Fibroblast of pulmonary artery (primary cell): Measurements from ENCODE around the gene BLM.
A peak's percentile ranks its signal among the peaks of the same experiment; 100 is the strongest.
"Not testable (repeated sequence)": the region's sequence is repeated elsewhere in the genome, so short reads cannot be mapped to it uniquely, and the experiment has no call there.

Source experiments
- DNase-seq: peaks from one replicate; pipeline ENCODE4 v3.0.0-alpha.2; 2010; ENCODE audit warnings: low read depth
- H3K4me3 ChIP-seq: replicated peaks from 2 replicates; pipeline ENCODE4 v1.5.1; 2011; ENCODE audit warnings: low read depth, mild to moderate bottlenecking, control low read depth, low read length, moderate library complexity
- CTCF ChIP-seq: IDR thresholded peaks from 2 replicates; pipeline ENCODE4 v1.5.1; 2011; ENCODE audit warnings: mild to moderate bottlenecking, control low read depth, low read length, inconsistent platforms; ENCODE audit errors: missing control alignments

BLM gene

GRCh38 chr15:90840157-90840855, 123.2 kb downstream of the BLM start:
- TF ChIP-seq CTCF: no peak
- H3K4me3 ChIP-seq: no peak overlapping the region
- no peak for DNase-seq

GRCh38 chr15:90840954-90841353, 123.8 kb downstream of the BLM start:
- TF ChIP-seq CTCF: no peak
- H3K4me3 ChIP-seq: no peak overlapping the region
- DNase-seq: peak; percentile 34

GRCh38 chr15:90844696-90845095, 127.5 kb downstream of the BLM start:
- DNase-seq: no peak
- no peak for TF ChIP-seq CTCF
- no peak overlapping the region for H3K4me3 ChIP-seq

- H3K4me3 ChIP-seq: no peak overlapping the region
- peak; percentile 72 for DNase-seq
- no peak for TF ChIP-seq CTCF
These were observed 128.2 kb downstream of the BLM start for GRCh38 chr15:90845201-90845949.

- not testable (repeated sequence) for H3K4me3 ChIP-seq, DNase-seq
These were observed 132.3 kb downstream of the BLM start for GRCh38 chr15:90849424-90849823.

GRCh38 chr15:90851114-90851513, 134.0 kb downstream of the BLM start:
- no peak for DNase-seq

More at GRCh38 chr15:90851114-90851513, 134.0 kb downstream of the BLM start:
- no peak for TF ChIP-seq CTCF
- H3K4me3 ChIP-seq: no peak overlapping the region
